HL-60 (cell line): Measurements from ENCODE around the gene UROD.

Source experiments
- DNase-seq, 2 experiments: peaks; one replicate each; pipeline ENCODE4 v3.0.0-alpha.2; 2010 to 2020; ENCODE audit warnings: low read depth in 1 of 2, low spot score in 1 of 2
- H3K27ac ChIP-seq: fragments of 250-450 bp; sonication (Bioruptor Pico); replicated peaks from 2 replicates; pipeline ENCODE4 v1.5.1; 2020; ENCODE audit warnings: mild to moderate bottlenecking, moderate library complexity
- H3K27me3 ChIP-seq: fragments of 250-450 bp; sonication (Bioruptor Pico); 2 replicates; pipeline ENCODE4 v1.5.1; 2021; ENCODE audit warnings: mild to moderate bottlenecking, moderate library complexity; ENCODE audit not compliant: insufficient read depth, poor library complexity, severe bottlenecking
- H3K4me3 ChIP-seq: replicated peaks from 2 replicates; pipeline ENCODE4 v1.5.1; 2011; ENCODE audit warnings: mild to moderate bottlenecking, control low read depth, low read length; ENCODE audit not compliant: insufficient read depth
- CTCF ChIP-seq: IDR thresholded peaks from one replicate; pipeline ENCODE4 v1.5.1; 2011; ENCODE audit warnings: low read length, control low read depth, inconsistent platforms; ENCODE audit not compliant: insufficient read depth
- GABPA ChIP-seq: IDR thresholded peaks from 2 replicates; pipeline ENCODE4 v1.6.1; 2012; ENCODE audit warnings: low read depth
- POLR2AphosphoS5 ChIP-seq: IDR thresholded peaks from 2 replicates; pipeline ENCODE4 v1.6.1; 2012; ENCODE audit warnings: low read depth
- SPI1 ChIP-seq: IDR thresholded peaks from 2 replicates; pipeline ENCODE4 v1.6.1; 2012; ENCODE audit warnings: low read depth, mild to moderate bottlenecking, borderline replicate concordance
- long read RNA-seq: library from polyadenylated mRNA; unstranded; transcript quantifications from one replicate; pipeline ENCODE4 v2.0.0, GENCODE V29; 2020
- TF ChIP-seq, protein P1 (sequence below): IDR thresholded peaks from 2 replicates; pipeline ENCODE4 v1.6.1; 2012; ENCODE audit warnings: low read depth; ENCODE audit not compliant: insufficient replicate concordance

The UROD gene
- long read RNA-seq, transcript UROD-201 (10 exons, 1,300 nt) = major isoform, 314 of 574 reads
- long read RNA-seq, partial matches to known transcripts = 114 of 574 reads
- long read RNA-seq, other reads (novel, unspliced or antisense) = 139 of 574 reads

- peak; percentile 95 to 97 for DNase-seq
- TF ChIP-seq SPI1 (no peak), POLR2AphosphoS5 (peak; percentile 87)
- no peaks in the 10 kb centered on the region for H3K27me3 ChIP-seq
- H3K27ac ChIP-seq = peak within 1 kb of the TSS; percentile 71
- peak within 1 kb of the TSS; percentile 77 for H3K4me3 ChIP-seq
These were observed at the start of gene UROD for GRCh38 chr1:45011837-45012638. Gene UROD, plus strand, starts transcription at chr1:45012254. Its CDS starts 12 bp downstream, at chr1:45012266.

DNA sequence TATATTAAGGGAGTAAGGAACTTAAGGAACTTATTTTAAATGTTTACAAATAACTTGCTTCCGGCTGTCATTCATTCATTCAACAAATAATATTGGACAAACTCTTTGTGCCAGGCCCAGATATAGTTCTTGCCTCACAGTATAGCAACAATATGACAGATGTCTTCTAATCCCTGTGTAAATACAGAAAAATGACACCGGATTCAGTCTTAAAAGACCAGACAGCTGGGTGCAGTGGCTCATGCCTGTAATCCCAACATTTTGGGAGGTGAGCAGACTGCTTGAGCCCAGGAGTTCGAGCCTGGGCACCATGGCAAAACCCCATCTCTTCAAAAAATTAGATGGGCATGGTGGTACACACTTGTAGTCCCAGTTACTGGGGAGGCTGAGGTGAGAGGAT, 49.3 kb upstream of the UROD start:
- Histone ChIP-seq H3K27me3 (no peaks in the 10 kb centered on the region), H3K27ac (no peak overlapping the region), H3K4me3 (no peak overlapping the region)
- no peak for DNase-seq
- no peak for TF ChIP-seq POLR2AphosphoS5
- TF ChIP-seq, protein P1, sequence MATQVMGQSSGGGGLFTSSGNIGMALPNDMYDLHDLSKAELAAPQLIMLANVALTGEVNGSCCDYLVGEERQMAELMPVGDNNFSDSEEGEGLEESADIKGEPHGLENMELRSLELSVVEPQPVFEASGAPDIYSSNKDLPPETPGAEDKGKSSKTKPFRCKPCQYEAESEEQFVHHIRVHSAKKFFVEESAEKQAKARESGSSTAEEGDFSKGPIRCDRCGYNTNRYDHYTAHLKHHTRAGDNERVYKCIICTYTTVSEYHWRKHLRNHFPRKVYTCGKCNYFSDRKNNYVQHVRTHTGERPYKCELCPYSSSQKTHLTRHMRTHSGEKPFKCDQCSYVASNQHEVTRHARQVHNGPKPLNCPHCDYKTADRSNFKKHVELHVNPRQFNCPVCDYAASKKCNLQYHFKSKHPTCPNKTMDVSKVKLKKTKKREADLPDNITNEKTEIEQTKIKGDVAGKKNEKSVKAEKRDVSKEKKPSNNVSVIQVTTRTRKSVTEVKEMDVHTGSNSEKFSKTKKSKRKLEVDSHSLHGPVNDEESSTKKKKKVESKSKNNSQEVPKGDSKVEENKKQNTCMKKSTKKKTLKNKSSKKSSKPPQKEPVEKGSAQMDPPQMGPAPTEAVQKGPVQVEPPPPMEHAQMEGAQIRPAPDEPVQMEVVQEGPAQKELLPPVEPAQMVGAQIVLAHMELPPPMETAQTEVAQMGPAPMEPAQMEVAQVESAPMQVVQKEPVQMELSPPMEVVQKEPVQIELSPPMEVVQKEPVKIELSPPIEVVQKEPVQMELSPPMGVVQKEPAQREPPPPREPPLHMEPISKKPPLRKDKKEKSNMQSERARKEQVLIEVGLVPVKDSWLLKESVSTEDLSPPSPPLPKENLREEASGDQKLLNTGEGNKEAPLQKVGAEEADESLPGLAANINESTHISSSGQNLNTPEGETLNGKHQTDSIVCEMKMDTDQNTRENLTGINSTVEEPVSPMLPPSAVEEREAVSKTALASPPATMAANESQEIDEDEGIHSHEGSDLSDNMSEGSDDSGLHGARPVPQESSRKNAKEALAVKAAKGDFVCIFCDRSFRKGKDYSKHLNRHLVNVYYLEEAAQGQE = no peak
- no peak for TF ChIP-seq SPI1
- TF ChIP-seq CTCF = no peak
- TF ChIP-seq GABPA = no peak

DNA sequence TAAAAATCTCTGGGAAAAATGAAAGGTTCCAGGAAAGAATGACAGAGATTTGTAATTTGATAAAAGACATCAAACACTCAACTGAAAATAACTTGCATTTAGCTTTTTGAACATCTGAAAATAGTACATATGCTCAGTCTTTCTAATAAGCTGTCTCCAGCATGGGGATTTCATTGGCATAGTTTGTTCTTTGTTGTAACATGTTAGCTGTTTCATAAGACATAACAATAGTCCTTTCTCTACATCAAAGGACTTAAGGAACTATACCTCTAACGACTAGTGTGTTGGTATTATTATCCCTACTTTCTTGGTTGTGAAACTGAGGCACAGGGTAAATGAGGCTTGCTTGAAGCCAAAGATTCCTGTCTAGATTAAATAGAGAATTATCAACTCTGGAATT, 47.7 kb upstream of the UROD start:
- TF ChIP-seq POLR2AphosphoS5 (no peak), GABPA (no peak), CTCF (no peak), SPI1 (no peak)
- TF ChIP-seq, protein P1 = no peak

DNA sequence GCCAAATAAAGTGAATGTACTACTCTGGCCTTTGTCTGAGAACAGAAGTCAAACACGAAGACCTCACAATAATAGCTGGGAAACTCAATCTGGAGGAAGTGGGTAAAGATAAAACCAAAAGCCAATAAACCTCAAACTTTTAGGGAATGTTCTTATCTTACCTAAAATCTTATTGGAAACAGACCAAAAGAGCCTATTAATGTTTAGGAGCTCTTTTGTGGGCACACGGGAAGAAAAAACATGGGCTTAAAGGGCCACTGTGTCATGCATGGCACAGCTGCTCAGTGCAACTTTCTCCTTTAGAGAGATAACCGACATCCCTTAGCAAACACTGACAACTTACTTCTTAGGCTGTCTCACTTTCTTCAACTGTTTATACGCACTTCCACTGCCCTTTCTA, 41.7 kb upstream of the UROD start:
- no peak for TF ChIP-seq POLR2AphosphoS5
- TF ChIP-seq SPI1 = no peak
- TF ChIP-seq GABPA = no peak
- no peak for TF ChIP-seq CTCF
- TF ChIP-seq, protein P1 = no peak
- no peak overlapping the region for H3K27ac ChIP-seq
- DNase-seq = no peak
- H3K4me3 ChIP-seq = no peak overlapping the region
- no peaks in the 10 kb centered on the region for H3K27me3 ChIP-seq

More for the DNA sequence above, 47.7 kb upstream of the UROD start:
- Histone ChIP-seq H3K27me3 (no peaks in the 10 kb centered on the region), H3K4me3 (no peak overlapping the region), H3K27ac (no peak overlapping the region)
- no peak for DNase-seq
